Neural progenitor cell (in vitro differentiated cells): Measurements from ENCODE around the gene SAPCD2.

ENCODE experiments used
- CTCF ChIP-seq: fragments of 200-600 bp; sonication (generic); IDR thresholded peaks from 2 replicates; pipeline ENCODE4 v1.5.1; 2017; ENCODE audit warnings: antibody characterized with exemption, mild to moderate bottlenecking
- EZH2 ChIP-seq: fragments of 200-600 bp; sonication (generic); IDR thresholded peaks from 2 replicates; pipeline ENCODE4 v1.6.1; 2017; ENCODE audit warnings: antibody characterized with exemption, mild to moderate bottlenecking, moderate library complexity

DNA sequence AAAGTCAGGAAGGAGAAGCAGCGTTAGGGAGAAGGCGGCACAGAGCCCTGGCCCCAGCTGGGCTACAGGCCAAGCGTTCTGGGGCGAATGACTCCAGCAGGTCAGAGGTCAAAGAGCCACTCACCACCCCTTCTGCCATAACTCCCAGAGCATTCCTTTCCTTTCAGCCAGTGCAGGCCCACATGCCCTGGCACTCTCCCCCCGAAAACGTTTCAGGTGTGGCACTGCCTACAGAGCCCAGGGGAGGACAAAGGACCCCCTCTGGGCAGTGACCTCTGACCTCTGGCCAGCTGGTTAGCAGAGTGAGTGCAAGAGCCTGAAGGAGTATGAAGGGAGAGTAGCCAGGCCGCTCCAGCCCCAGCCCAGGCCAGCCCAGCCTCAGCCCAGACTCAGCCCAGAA, 47.2 kb downstream of the SAPCD2 start:
- TF ChIP-seq CTCF (no peak), EZH2 (no peak)
